ENCODE data around the gene B3GALT6.

B3GALT6 gene

DNA sequence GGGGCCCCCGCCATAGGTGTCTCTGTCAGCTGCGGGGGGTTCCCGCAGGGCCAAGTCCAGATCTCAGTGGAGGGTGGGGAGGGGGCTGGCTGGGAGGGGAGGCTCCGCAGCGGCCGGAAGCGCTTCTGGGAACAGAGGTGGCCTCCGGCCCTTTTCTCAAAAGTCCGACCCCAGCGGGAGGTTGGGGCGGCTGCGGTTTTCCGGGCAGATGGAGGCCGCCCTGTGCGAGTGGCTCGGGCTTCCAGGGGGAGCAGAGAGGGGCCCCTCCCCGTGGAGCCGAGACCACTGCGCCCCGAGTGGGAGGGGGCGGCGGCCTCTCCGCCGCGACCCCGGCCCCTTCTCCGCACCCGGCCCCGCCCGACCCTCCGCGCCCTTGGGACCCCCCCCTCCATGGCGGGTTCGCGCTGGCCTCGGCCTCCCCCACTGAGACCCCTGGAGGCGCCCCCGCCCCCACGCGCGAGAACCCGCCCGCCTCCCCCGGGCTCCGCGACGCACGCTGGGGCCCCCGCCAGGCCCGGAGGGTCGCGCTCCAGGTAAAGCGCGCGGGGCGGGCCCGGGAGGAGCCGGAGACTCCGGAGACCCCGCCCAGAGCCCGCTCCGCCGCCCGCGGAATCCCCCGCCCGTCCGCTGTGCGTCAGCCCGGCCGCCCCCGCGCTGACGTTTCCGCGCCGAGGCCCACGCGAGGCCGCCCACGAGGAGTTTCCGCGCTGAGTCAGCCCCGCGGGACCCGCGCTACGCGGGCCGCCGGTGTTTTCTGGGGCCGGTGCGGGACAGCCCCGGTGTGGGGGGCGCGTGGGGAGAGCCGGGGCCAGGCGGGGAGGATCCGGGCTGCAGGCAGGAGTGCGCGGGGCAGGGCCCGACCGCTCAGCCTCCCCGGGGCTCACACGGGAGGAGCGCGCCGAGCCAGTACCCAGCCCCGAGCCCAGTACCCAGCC is 30.9 kb upstream of the B3GALT6 start:
- peak; percentile 67 to 85 for DNase-seq (ENCODE audit: low read depth in 2 of 2)

DNA sequence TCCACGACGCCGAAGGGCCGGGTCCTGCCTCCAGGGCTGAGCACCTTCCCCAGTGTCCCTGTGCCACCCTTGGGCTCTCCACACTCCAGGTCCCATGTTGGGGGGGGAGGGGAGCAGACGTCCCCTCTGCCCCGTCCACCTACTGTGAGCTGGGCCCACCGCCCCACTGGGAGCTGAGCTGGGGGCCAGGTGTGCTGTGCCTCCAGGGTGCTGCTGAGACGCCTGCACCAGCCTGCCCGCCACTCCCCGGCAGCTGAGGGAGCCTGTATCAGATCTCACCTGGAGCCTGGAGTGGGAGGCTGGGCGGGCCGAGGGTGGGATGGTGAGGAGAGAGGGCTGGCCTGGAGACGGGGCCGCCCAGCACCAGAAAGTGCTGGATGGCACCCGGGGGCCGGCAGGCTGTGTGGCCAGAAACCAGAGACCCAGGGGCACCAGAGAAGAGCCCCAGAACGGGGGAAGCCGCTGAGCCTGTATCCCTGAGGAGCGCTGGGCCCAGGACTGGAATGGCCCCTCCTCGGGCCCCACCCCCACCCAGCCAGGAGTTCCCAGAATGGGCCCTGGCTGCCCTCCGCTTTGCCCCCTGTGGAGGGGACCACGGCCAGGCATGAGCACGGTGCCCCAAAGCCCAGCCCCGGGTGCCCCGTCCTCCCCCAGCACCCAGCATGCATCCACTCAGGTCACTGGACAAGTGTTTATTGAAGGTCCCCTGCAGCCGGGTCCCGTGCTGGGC is 29.0 kb upstream of the B3GALT6 start:
- no peak for DNase-seq (ENCODE audit: low read depth in 2 of 2)

DNA sequence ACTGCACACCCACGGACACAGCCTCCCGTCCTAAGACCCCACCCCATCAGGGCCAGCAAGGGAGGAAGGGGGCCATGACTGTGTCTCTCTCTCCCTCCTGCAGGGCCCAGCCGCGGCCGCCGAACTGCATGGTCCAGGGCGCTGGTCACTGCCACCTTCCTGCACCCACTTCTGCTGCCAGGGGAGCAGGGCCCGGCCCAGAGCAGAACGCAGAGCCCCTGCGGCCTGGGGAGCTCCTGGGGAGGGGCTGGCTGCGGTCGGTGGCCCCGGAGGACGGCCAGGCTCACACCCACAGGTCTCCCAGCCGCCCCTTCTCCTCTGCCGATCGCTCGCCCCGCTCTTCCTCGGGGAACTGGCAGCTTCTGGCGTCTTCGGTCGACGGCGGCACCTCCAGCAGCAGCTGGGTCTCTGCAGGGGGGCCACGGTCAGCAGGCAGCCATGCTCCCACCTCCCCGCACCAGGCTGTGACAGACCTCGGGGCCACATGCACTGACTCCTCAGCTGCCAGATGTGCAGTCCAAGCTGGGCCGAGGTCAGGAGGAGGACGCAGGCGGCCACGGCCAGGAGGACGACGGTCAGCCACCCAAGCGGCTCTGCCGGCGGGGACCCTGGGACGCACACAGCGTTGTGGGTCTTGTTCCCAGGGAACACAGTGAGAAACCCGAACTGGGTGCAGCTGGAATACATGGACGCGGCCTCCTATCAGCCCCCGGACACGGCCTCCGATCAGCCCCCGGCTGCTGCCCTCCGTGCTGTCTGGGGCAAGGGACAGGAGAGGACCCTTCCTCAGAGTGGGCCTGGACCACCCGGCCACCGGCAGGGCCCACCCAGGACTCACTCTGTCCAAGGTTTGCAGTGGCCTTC is 28.2 kb upstream of the B3GALT6 start:
- DNase-seq (ENCODE audit: low read depth in 2 of 2), result no peak

DNA sequence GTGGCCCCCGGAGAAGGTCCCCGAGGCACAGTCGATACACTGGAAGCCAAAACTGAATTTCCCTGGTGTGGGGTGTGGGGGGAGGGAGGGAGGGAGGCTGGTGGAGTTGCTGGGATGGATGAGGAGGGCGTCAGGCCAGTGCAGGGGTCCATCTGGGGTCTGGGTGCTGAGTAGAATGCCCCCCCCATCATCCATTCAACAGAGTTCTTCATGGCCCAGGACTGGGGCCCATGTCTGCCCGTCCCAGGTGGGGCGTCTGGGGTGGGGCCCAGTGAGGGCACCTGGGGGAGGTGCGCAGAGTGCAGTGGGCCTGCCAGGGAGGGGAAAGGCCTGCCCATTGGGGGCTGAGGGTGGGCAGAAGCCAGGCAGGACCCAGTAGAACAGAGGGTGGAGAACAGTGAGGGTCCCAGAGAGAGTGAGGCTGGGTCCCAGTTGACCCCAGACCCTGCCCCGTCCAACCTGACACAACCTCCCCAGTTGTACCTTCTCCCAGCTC is 27.6 kb upstream of the B3GALT6 start:
- no peak for DNase-seq (ENCODE audit: low read depth in 2 of 2)

DNA sequence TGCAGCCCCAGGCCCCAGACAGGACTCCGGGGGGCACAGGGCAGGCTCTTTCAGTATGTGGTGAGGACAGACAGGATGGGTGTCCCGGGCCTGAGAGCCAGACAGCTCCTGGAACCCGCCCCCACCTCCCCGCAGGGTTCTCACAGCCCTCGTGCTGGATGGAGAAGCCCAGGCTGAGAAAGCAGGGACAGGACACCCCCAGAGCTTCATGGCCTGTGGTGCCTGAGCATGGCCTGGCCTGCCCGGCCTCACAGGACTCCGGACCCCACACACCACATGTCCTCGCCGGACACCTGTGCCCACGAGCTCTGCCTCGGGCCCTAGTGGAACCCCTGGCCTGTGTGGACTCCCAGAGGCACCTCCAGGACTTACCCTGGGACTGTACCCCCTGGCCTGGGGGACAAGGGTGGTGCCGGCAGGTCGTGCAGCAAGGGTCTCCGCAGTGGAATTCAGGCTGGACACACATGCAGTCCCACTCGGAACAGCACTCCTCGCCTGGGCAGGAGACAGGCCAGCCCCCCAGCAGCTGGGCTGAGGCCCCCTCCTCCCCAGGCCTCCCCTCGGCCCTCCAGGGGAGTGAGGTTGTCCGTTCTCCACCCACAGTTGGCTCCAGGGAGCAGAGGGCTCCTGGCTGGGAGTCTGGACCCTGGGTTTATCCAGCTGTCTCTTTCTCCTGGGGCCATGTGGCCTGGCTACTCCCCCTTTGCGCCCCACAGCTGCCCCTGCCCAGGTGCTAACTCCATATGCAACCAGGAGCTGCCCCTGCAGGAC is 26.9 kb upstream of the B3GALT6 start:
- no peak for DNase-seq (ENCODE audit: low read depth in 2 of 2)

DNA sequence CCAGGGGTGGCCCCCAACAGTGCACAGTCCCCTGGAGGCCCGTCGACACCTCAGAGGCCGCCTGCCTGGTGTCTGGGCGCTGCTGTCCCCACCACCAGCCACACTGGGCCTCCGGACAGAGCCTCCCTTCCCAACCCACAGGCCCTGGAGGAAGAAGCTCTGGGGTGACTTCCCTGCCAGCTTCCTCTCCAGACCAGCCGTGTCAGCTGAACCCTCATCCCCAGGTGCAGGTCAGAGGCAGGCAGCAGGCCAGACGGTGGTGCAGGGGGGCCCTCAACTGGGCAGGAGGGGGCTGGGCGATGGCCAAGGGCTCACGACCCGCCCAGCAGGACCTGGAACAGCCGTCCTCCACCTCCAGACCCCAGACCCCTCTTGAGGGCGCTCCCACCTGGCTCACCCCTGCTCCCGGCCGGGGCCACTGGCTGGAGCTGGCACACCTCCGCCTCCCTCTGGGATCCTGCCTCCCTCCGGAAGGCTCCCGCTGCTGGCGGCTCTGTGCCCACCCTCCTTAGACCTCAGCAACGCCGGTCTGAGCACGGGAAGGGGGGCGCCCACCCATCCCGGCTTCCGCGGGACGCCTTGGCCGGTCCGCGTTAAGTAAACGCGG is 26.2 kb upstream of the B3GALT6 start:
- no peak for DNase-seq (ENCODE audit: low read depth in 2 of 2)

DNA sequence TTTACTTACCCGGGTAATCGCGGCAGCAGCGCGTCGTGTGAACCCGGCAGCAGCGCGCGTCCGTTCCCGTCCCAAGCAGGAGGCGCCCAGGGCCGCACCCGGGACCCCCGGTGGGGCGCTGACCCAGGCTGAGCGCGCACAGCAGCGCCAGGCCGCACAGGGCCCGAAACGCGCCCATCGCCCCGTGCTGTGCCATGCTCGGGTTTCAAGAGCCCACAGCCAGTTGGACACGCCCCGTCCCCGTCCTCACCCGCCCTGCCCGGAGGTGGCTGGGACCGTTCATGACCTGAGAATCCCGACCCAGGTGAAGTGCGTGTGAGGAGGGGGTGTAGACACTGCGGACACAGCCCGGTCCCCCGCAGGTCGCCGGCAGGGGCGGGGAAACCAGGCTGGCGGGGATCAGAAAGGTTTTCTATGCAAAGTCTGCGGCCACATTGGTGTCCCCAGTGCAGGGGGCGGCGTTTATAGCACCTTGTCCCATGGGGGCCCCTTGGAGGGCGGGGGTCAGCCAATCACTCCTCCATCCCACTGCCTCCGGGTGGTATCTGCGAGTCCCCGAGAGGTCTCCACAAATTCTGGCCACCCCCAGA is 25.6 kb upstream of the B3GALT6 start, which contains the start of gene TNFRSF18:
Gene TNFRSF18 (minus strand): TSS at position 217 of the 590 bp plus-strand sequence. CDS start 21 bp downstream, at position 196.
- DNase-seq (ENCODE audit: low read depth in 2 of 2), result peak in 1 of 2 donors; percentile 48

DNA sequence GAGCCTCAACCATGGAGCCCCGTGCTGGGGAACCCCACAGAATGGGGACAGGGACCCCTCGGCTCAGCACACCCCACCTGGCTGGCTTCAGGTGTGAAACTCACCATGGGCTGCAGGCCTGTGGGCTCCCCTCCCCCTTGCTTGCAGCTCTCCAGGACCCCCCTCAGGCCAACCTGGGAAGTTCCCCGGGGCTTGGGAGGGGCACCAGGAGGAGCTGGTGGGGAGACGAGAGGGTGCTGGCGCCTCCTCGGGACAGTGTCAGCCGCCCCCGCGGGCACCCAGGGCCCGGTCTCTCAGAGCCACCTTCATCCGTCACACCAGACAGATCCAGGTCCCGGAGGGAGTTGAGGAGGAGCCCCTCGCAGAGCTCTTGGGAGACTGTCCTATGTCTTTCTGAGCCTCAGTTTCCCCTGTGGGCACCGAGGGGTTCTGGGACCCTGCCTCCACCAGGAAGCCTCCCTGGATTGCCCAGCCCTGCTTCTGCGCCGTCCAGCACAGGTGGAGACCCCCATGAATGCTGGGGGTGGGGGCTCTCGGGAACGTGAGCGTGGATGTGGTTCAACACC is 25.0 kb upstream of the B3GALT6 start:
- DNase-seq (ENCODE audit: low read depth in 2 of 2), result no peak

DNA sequence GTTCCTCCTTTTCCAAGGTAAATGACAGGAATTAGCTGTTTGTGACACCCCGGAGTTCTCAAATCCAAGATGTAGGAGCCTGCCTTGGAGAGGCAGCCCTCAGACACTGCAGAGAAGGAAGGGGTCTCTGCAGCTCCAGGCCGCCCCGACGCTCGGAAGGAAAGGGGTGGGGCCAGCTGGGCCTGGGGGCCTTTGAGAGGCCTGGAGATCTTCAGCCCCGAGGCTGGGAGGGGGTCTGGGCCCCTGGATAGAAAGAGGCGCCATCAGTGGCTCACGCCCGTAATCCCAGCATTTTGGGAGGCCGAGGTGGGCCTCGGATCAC is 24.5 kb upstream of the B3GALT6 start:
- DNase-seq (ENCODE audit: low read depth in 2 of 2), result no peak

DNA sequence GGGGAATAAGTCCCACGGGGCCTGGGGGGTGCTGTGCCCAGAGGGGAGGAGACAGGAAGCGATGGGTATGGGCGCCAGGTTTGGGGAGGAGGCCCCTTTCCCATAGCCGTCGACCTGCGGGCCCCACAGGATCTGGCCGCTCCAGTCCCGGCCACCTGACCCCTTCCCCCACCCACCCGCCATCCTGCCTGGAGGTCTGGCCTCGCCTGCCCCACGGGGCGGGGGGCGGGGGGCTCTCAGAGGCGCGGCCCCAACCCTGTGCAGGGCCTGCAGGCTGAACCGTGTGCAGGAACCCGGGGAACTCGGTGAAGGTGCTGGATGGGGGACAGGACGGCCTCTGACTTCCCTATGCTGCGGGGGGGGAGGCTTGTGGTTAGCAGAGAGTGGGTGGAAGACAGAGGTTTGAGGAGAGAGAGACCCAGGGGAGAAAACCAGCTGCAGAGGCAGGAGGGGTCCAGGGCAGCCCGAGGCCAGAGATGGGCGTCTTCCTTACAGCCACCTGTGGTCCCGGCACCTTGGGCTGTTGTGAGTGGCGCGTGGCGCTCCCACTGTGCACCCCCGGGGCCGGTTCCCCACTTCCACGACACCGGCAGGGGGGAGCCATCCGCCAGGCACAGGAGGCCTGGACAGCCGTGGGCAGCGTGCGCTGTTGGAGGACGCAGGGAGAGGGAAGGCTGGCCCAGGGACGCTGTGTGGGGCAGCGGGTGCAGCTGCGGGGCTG is 23.2 kb upstream of the B3GALT6 start:
- DNase-seq (ENCODE audit: low read depth in 2 of 2), result peak in 1 of 2 donors; percentile 65

DNA sequence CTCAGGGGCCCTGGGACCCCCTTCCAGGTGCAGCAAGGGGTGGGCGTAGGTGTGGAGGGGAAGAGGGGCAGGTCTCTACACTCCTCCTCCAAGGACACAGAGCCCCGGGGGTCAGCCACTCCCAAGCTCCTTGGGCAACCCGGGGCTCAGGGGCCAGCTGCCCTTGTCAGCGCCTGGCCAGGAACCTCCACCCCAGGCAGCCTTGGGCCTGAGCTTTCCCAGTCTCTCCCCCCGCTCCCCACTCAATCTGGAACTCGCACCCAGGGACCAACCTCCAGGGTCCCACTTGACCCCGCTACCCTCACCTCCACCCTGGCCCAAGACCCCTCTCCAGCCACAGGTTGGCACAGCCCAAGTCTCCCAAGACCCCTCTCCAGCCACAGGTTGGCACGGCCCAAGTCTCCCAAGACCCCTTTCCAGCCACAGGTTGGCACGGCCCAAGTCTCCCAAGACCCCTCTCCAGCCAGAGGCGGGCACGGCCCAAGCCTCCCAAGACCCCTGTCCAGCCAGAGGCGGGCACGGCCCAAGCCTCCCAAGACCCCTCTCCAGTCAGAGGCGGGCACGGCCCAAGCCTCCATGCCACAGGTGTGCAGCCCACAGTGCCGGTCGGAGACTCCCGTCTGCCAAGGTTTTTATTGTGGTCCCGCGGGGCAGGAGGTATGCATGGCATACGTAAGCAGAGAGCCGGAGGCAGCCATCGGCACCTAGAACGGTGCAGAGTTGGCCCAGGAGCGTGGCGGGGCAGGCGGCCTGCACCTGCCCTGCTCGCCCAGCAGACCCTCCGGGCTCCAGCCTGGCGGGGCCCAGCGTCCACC is 21.1 kb upstream of the B3GALT6 start:
- DNase-seq (ENCODE audit: low read depth in 2 of 2), result no peak

DNA sequence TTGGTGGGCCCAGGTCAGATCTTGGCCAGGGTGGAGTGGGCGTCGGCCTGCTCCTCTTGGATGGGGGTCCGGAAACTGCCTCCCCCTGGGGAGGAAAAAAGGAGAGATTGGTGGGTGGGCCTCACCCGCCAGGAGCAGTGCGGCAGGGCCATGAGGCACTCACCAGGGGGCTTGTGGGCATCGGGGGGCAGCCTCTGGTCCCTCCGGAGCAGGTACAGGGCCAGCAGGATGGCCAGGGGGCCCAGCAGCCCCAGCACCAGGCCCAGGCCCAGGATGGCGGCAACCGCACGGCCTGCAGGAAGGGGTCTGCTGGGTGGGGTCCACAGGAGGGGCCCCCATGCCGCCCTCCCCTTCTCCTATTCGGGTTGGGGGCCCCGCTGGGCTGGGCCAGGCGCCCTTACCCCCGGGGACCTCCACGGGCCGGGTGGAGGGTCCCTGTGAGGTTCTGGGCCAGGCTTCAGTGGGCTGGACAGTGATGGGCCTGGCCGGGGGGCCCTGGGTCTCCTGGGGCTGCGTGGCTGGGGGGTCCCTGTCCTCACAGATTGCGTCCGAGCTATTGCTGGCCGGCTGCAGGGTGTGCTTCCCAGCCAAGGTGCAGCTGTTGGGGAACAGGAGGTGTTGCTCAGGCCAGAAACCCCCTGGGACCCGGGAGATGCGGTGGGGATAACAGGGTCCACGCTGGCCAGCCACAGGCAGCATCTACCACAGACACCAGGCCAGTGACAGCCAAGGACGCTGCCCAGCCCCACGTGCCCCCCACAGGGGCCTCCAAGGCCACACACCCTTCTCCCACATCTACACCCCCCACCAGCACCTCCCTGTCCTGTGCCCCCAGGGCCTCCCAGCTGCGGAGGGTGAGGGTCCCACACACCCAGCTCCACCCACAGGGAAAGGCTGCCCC is 20.2 kb upstream of the B3GALT6 start:
- DNase-seq (ENCODE audit: low read depth in 2 of 2), result no peak

DNA sequence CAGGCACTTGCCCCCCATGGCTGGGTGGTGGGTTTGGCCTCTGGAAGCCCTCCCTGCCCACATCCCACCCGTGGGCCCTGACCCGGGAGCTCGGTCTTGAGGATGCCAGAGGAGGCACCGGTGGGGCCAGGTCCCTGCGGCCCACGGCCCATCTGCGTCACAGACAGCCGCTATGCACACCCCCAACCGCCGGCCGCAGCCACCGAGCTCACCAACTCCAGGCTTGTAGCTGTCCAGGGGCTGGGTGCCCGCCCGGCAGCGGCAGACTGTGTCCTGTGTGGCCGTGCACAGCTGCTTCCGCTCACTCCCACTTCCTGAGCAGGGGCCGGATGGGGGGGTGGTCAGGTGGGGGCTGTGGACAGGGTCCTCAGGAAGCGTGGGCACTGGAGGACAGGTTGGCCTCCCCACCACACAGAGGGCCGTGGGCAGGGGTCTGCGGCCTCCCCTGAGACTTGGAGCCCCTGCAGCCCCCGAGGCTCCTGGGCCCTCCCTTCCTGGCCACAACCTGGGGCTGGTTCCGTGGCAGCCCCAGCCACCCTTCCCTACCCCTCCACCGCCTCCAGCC is 19.2 kb upstream of the B3GALT6 start:
- no peak for DNase-seq (ENCODE audit: low read depth in 2 of 2)

DNA sequence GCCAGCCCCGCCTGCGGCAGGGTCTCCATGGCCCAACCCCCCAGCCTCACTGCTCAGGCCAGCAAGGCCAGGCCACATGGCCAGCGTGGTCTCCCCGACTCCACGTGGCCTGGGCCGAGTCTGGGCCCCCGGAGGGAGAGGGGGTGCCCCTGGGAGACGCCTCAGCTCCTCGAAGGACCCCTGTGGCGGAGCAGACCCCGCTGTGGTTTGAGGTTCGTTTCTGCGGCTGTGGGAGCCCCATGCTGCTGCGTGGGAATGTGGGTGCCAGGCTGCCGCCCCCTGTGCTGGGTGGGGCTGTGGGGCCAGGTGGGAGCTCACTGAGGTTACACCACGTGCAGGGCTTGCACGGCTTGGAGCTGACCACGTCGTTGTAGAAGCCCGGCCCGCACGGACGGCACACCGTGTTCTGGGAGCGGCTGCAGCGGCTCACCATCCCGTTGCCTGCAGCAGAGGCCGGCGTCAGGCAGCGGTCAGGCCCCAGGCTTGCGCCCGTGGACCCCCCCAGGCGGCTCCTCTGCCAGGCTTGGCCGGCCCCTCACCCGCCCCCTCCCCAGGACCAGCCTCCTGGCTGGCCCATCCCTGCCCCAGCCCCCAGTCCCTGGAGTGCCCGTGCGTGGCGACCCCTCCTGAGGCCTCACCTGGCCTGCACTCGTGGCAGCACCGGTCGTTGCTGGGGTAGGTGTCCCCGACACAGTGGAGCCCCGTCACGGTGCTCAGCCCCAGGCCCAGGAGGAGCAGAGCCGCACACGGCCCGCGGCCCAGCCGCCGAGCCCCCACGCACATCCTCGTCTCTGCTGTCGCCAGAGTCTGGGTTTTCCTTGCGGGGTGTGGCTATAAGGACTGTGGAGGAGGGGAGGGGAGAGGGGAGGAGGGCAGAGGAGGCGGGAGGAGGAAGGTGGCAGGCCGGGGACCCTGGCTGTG is 18.4 kb upstream of the B3GALT6 start, which contains the start of gene TNFRSF4:
Gene TNFRSF4 (minus strand): TSS at position 809 of the 921 bp plus-strand sequence. CDS start 26 bp downstream, at position 783.
- DNase-seq (ENCODE audit: low read depth in 2 of 2), result no peak

DNA sequence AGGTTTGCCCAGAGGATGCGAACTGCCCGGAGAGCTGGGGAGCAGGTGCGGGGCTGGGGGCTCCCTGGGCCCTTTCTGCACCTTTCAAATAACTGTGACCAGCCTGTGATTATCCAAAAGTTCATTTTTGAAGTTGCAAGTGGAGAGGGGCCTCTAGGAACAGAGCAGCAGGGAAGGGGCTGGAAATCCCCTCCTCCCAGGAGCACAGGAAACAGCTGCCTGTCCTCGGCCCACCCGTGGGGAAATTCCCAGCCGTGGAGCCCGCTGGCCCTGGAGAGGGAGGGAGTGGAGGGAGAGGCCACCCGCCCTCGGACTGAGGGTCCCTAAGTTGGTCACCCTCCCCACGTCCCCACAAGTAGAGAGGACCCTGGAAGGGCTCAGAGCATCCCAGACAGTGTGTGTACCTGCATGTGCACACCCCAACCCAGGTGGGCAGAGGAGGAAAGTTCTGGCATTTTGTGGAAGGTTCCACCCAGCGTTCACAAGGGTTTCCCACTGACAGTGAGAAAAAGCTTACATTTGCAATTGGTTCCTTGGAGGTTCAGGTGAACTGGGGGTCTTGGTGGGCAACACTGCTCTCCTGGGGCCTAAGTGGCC is 16.9 kb upstream of the B3GALT6 start:
- no peak for DNase-seq (ENCODE audit: low read depth in 2 of 2)
